Upper lobe of right lung (tissue), 1 donor: Measurements from ENCODE around the gene HTT. TPM values are rescaled to one million over a fixed set of nuclear protein-coding genes. Genes with fewer than 3 reads are reported as not detected.
"Not testable (repeated sequence)": the region's sequence is repeated elsewhere in the genome, so short reads cannot be mapped to it uniquely, and the experiment has no call there.

Experiments used
- ATAC-seq: fragments of 200-7000 bp; cut with Tn5 transposase; one replicate; pipeline ENCODE4 v1.9.1; 2020; ENCODE audit warnings: mild to moderate bottlenecking, moderate library complexity
- DNase-seq: peaks from one replicate; pipeline ENCODE4 v3.0.0-alpha.2; 2020
- H3K27ac ChIP-seq: fragments of 200-600 bp; one replicate; pipeline ENCODE4 v1.8.0; 2022
- H3K27me3 ChIP-seq: fragments of 200-600 bp; one replicate; pipeline ENCODE4 v1.8.0; 2022; ENCODE audit warnings: mild to moderate bottlenecking
- H3K36me3 ChIP-seq: fragments of 200-600 bp; one replicate; pipeline ENCODE4 v1.8.0; 2022
- H3K4me1 ChIP-seq: fragments of 200-600 bp; one replicate; pipeline ENCODE4 v1.8.0; 2022
- H3K4me3 ChIP-seq: fragments of 200-600 bp; one replicate; pipeline ENCODE4 v1.8.0; 2022; ENCODE audit warnings: mild to moderate bottlenecking
- H3K9me3 ChIP-seq: fragments of 200-600 bp; one replicate; pipeline ENCODE4 v1.8.0; 2022
- CTCF ChIP-seq: fragments of 200-600 bp; IDR thresholded peaks from one replicate; pipeline ENCODE4 v1.8.0; 2022; ENCODE audit warnings: antibody characterized with exemption
- intact Hi-C: fragments of 100-400 bp; cut with DNase I; formaldehyde crosslinking; loops from one replicate; pipeline ENCODE4 v1.11.0; 2022
- total RNA-seq: library from RNA; stranded (reverse); fragmentation: NEBNext Ultra II Directional; extraction: Animal tissue kit (Norgen Biotek cat#: 25700); gene quantifications from one replicate; pipeline ENCODE4 v1.2.1, GENCODE V29; 2021
- donor health status: DM: no; HTN: yes; CAD: no; lungs with severe emphysema.

HTT gene
- total RNA-seq, 1 donor from 2014 or later = 73.6 TPM

DNA sequence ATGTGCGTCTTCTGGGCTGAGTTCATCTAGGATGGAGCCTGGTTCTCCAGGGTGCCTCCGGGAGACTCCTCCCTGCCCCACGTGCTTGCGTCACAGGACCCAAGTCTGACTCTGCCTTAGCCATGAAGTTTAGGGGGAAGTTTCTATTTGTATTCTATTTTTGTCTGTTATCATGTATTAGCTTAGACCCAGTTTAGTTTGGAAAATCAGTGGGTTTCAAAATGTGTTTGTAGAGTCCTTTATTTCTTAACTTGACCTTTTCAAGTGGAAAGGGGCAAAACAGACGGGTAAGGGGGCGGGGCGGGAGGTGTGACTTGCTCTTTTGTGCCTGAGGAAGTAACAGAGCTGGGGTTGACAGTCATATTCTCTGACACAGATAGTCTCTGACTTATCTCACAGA is 86.0 kb downstream of the HTT start:
- H3K4me1 ChIP-seq = no peaks in the 10 kb centered on the region
- TF ChIP-seq CTCF = no peak
- H3K36me3 ChIP-seq = peaks cover 70% of the 10 kb centered on the region
- intact Hi-C loops = no loop called here
- no peak overlapping the region for H3K27ac ChIP-seq
- H3K9me3 ChIP-seq = no peaks in the 10 kb centered on the region
- no peak for DNase-seq
- ATAC-seq = peak; percentile 41
- H3K4me3 ChIP-seq = no peak overlapping the region
- H3K27me3 ChIP-seq = no peaks in the 10 kb centered on the region

GRCh38 chr4:3161044-3161443 is 86.6 kb downstream of the HTT start:
- H3K4me1 ChIP-seq, DNase-seq, H3K4me3 ChIP-seq, intact Hi-C loops, H3K9me3 ChIP-seq, H3K27ac ChIP-seq, ATAC-seq, H3K27me3 ChIP-seq: not testable (repeated sequence)
- peaks cover 64% of the 10 kb centered on the region for H3K36me3 ChIP-seq

DNA sequence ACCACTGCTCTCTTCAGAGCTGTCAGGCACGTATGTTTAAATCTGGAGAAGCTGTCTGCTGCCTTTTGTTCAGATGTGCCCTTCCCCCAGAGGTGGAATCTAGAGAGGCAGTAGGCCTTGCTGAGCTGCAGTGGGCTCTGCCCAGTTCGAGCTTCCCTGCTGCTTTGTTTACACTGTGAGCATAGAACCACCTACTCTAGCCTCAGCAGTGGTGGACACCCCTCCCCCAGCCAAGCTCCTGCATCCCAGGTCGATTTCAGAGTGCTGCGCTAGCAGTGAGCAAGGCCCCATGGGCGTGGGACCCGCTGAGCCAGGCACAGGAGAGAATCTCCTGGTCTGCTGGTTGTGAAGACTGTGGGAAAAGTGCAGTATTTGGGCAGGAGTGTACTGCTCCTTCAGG is 92.0 kb downstream of the HTT start:
- H3K4me1 ChIP-seq, intact Hi-C loops: not testable (repeated sequence)
- H3K36me3 ChIP-seq = peaks cover 31% of the 10 kb centered on the region

GRCh38 chr4:3168029-3168428 is 93.5 kb downstream of the HTT start:
- Histone ChIP-seq H3K36me3 (peaks cover 35% of the 10 kb centered on the region), H3K9me3 (no peaks in the 10 kb centered on the region), H3K4me3 (no peak overlapping the region), H3K4me1 (no peaks in the 10 kb centered on the region), H3K27me3 (no peaks in the 10 kb centered on the region), H3K27ac (no peak overlapping the region)
- TF ChIP-seq CTCF = no peak
- ATAC-seq (no peak), DNase-seq (no peak)
- intact Hi-C loops = no loop called here

More for the DNA sequence above, 92.0 kb downstream of the HTT start:
- not testable (repeated sequence) for ATAC-seq, H3K4me3 ChIP-seq, H3K9me3 ChIP-seq, H3K27ac ChIP-seq, H3K27me3 ChIP-seq, DNase-seq

DNA sequence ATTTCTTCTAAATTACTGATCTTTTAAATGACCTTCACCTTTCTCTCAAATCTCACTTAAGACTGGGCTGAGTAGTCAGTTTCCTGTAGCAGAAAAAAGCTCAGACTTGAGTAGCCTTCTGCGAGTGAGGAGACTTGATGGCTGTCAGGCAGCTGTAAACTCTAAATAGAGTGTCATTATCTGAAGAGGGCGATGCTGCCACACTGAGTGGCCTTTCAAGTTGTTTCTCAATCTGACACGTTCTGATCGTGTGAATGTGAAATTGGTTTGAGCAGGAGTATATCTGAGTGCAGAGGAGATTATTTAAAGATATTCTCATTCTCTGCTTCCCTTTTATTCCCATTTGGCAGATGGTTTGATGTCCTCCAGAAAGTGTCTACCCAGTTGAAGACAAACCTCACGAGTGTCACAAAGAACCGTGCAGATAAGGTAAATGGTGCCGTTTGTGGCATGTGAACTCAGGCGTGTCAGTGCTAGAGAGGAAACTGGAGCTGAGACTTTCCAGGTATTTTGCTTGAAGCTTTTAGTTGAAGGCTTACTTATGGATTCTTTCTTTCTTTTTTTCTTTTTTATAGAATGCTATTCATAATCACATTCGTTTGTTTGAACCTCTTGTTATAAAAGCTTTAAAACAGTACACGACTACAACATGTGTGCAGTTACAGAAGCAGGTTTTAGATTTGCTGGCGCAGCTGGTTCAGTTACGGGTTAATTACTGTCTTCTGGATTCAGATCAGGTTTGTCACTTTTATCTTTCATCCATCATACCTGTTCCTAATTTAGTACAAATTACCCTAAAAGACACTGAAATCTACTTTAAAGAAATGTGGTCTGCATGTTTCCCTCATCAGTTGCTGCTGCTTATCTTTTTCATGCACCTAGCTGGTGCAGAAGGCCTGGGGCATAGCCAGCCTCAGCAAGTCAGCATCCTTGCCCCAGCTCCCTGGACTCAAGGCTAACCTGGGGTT is 100.2 kb downstream of the HTT start:
- DNase-seq = no peak
- intact Hi-C loops = no loop called here
- no peaks in the 10 kb centered on the region for H3K4me1 ChIP-seq
- H3K9me3 ChIP-seq = no peaks in the 10 kb centered on the region
- H3K27me3 ChIP-seq = no peaks in the 10 kb centered on the region
- no peak overlapping the region for H3K27ac ChIP-seq
- ATAC-seq = no peak
- H3K4me3 ChIP-seq = no peak overlapping the region
- TF ChIP-seq CTCF = no peak
- peaks cover 79% of the 10 kb centered on the region for H3K36me3 ChIP-seq

DNA sequence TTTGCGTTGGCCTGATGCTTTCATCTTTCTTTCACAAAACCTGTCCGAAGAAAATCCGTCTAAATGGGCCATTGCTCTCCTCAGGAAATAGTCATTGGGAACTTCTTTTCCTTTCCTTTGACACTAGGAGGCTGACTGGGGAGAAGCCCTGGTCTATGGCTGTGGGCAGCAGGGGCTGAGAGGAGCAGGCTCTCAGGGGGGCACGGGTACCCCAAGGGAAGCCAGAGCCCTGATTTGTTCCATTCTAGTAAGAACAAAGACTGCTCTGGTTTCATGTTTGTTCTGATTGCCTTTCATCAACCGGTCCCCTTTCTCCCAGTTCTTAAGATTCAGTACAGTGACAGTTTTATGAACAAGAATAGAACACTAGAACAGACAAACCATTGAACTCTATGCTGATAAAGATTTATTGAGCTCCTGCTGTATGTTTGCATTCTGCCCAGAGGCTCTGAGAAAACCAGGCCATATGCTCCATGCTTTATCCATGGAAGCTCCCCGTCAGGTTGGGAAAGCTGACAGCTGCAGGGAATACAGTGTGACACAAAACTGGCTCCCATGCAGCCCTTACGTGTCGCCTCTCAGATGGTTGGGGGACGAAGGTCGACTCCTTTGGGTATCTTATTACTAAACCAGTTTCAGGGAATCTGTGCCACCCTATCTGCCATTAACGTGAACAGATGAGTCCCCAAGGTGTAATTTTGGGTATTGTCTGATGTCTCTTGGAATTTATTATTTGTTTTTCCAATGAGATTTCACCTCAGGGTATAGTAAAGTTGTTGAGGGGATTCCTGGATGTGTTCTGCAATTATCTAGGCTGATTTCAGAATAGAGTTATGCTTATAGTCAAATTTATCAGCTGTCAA is 102.1 kb downstream of the HTT start:
- ATAC-seq (no peak), DNase-seq (no peak)
- H3K4me3 ChIP-seq = no peak overlapping the region
- no peak for TF ChIP-seq CTCF
- H3K36me3 ChIP-seq = peaks cover 85% of the 10 kb centered on the region
- no peaks in the 10 kb centered on the region for H3K4me1 ChIP-seq
- no peaks in the 10 kb centered on the region for H3K9me3 ChIP-seq
- H3K27ac ChIP-seq = no peak overlapping the region
- intact Hi-C loops = no loop called here
- no peaks in the 10 kb centered on the region for H3K27me3 ChIP-seq
